Stromal cell of bone marrow (primary cell): ENCODE measurements around the gene PALS1.
"Not testable (repeated sequence)": the region's sequence is repeated elsewhere in the genome, so short reads cannot be mapped to it uniquely, and the experiment has no call there.

Experiments
- DNase-seq: peaks from one replicate; pipeline ENCODE4 v3.0.0-alpha.2; 2012; ENCODE audit warnings: low read depth

The PALS1 gene

GRCh38 chr14:67260965-67261364, 19.7 kb downstream of the PALS1 start:
- DNase-seq: no peak

- no peak for DNase-seq
Observed at GRCh38 chr14:67263499-67264149, 22.4 kb downstream of the PALS1 start.

GRCh38 chr14:67265131-67265530, 23.9 kb downstream of the PALS1 start:
- DNase-seq: no peak

- no peak for DNase-seq
Observed at GRCh38 chr14:67267576-67268328, 26.5 kb downstream of the PALS1 start.

GRCh38 chr14:67268426-67269150, 27.4 kb downstream of the PALS1 start:
- no peak for DNase-seq

GRCh38 chr14:67269298-67270060, 28.2 kb downstream of the PALS1 start:
- DNase-seq: peak; percentile 70

GRCh38 chr14:67270145-67270753, 29.0 kb downstream of the PALS1 start:
- DNase-seq: no peak

- DNase-seq: no peak
Observed at GRCh38 chr14:67270933-67271332, 29.7 kb downstream of the PALS1 start.

- DNase-seq: not testable (repeated sequence)
Observed at GRCh38 chr14:67273281-67273680, 32.0 kb downstream of the PALS1 start.

- DNase-seq: no peak
Observed at GRCh38 chr14:67276131-67276530, 34.9 kb downstream of the PALS1 start.

GRCh38 chr14:67280506-67280905, 39.3 kb downstream of the PALS1 start:
- no peak for DNase-seq

- DNase-seq: no peak
Observed at GRCh38 chr14:67285876-67286452, 44.7 kb downstream of the PALS1 start.
